GM12873 (cell line): ENCODE data around the gene GRM8.

ENCODE experiments used
- CTCF ChIP-seq: IDR thresholded peaks from 2 replicates; pipeline ENCODE4 v1.5.1; 2012; ENCODE audit warnings: low read depth, mild to moderate bottlenecking, moderate library complexity, low read length, control low read depth; ENCODE audit not compliant: insufficient read depth; ENCODE audit errors: missing control alignments

The GRM8 gene

GRCh38 chr7:127151379-127151778 is 101.4 kb downstream of the GRM8 start:
- no peak for TF ChIP-seq CTCF

- no peak for TF ChIP-seq CTCF
These were observed 102.2 kb downstream of the GRM8 start for GRCh38 chr7:127150543-127150942.

GRCh38 chr7:127146746-127147536 is 105.8 kb downstream of the GRM8 start:
- no peak for TF ChIP-seq CTCF

- no peak for TF ChIP-seq CTCF
These were observed 115.6 kb downstream of the GRM8 start for GRCh38 chr7:127137146-127137545.

GRCh38 chr7:127135871-127136485 is 116.8 kb downstream of the GRM8 start:
- TF ChIP-seq CTCF, result no peak

GRCh38 chr7:127123220-127123619 is 129.5 kb downstream of the GRM8 start:
- no peak for TF ChIP-seq CTCF

- no peak for TF ChIP-seq CTCF
These were observed 133.2 kb downstream of the GRM8 start for GRCh38 chr7:127119517-127119916.
